MM.1S (cell line): Measurements from ENCODE around the gene BRD3OS.

Source experiments
- CTCF ChIP-seq: fragments of 300-600 bp; sonication (generic); IDR thresholded peaks from 2 replicates; pipeline ENCODE4 v1.5.1; 2016; ENCODE audit warnings: antibody characterized with exemption, low read length, mixed read lengths
- EZH2phosphoT487 ChIP-seq: fragments of 300-600 bp; sonication (generic); IDR thresholded peaks from 2 replicates; pipeline ENCODE4 v1.6.1; 2018; ENCODE audit warnings: antibody characterized with exemption, low read length

- TF ChIP-seq CTCF (no peak), EZH2phosphoT487 (no peak)
Measured at GRCh38 chr9:134036130-134036529, 10.8 kb downstream of the BRD3OS start.
